H1 (cell line): ENCODE data around the gene SLC2A8. TPM values are rescaled to one million over a fixed set of nuclear protein-coding genes. Genes with fewer than 3 reads are reported as not detected.

Experiments
- CTCF ChIA-PET: fragments of 300-600 bp; sonication (Branson Sonifier 250); formaldehyde crosslinking; loops from one replicate; lab custom pipeline; 2021; ENCODE audit not compliant: partially characterized antibody; lab: Charles Lee
- POLR2A ChIA-PET: fragments of 300-600 bp; sonication (Branson Sonifier 250); formaldehyde crosslinking; loops from one replicate; lab custom pipeline; 2021; ENCODE audit warnings: inconsistent platforms; ENCODE audit not compliant: partially characterized antibody; lab: Charles Lee
- DNase-seq, 2 experiments: peaks; one replicate each; pipeline versions ENCODE4 v3.0.0 to v3.0.0-alpha.2; 2010 to 2022; ENCODE audit warnings: low spot score in 2 of 2, low read depth in 1 of 2, mixed read lengths in 1 of 2
- FAIRE-seq: peaks from 2 replicates; lab custom pipeline; 2011; peaks lifted over from hg19 to GRCh38; lab: Jason Lieb, UNC
- H2AFZ ChIP-seq: 2 replicates; pipeline ENCODE4 v1.8.1; 2012; ENCODE audit warnings: low read length, inconsistent platforms
- H2AK5ac ChIP-seq: 2 replicates; pipeline ENCODE4 v1.6.1; 2013; ENCODE audit warnings: low read depth, low read length
- H2BK120ac ChIP-seq: replicated peaks from 2 replicates; pipeline ENCODE3; 2013; ENCODE audit warnings: low read depth, low read length, inconsistent platforms
- H2BK12ac ChIP-seq: 2 replicates; pipeline ENCODE4 v1.6.1; 2013; ENCODE audit warnings: low read depth, low read length
- H2BK15ac ChIP-seq: 2 replicates; pipeline ENCODE4 v1.6.1; 2013; ENCODE audit warnings: low read length
- H2BK20ac ChIP-seq: 2 replicates; pipeline ENCODE4 v1.6.1; 2013; ENCODE audit warnings: low read length
- H2BK5ac ChIP-seq: 2 replicates; pipeline ENCODE4 v1.6.1; 2013; ENCODE audit warnings: low read depth, low read length
- H3K14ac ChIP-seq: 2 replicates; pipeline ENCODE4 v1.6.1; 2013; ENCODE audit warnings: inconsistent platforms; ENCODE audit not compliant: insufficient read length
- H3K18ac ChIP-seq: 2 replicates; pipeline ENCODE4 v1.6.1; 2013; ENCODE audit warnings: low read length; ENCODE audit errors: extremely low read depth
- H3K23ac ChIP-seq: 2 replicates; pipeline ENCODE4 v1.6.1; 2013; ENCODE audit warnings: inconsistent platforms; ENCODE audit not compliant: insufficient read length
- H3K23me2 ChIP-seq: 2 replicates; pipeline ENCODE4 v1.6.1; 2013; ENCODE audit warnings: low read depth, low read length
- H3K27ac ChIP-seq: 2 replicates; pipeline ENCODE4 v1.6.1; 2011; ENCODE audit warnings: low read depth, low read length, inconsistent platforms
- H3K27me3 ChIP-seq, 4 experiments: replicated peaks in 1 of 4; 1 replicate in 1 of 4; 2 replicates in 3 of 4; pipeline versions ENCODE4 v1.6.1 to v1.8.1; 2011 to 2013; ENCODE audit warnings: low read length in 3 of 4, mild to moderate bottlenecking in 3 of 4, inconsistent platforms in 2 of 4, mixed read lengths in 2 of 4, moderate library complexity in 1 of 4; ENCODE audit not compliant: control insufficient read depth in 3 of 4, insufficient read depth in 3 of 4; ENCODE audit errors: extremely low read depth in 1 of 4
- H3K36me3 ChIP-seq, 4 experiments: 2 replicates each; pipeline versions ENCODE4 v1.6.1 to v1.8.1; 2011 to 2013; ENCODE audit warnings: mild to moderate bottlenecking in 4 of 4, low read length in 3 of 4, moderate library complexity in 2 of 4, control low read depth in 1 of 4, inconsistent platforms in 1 of 4; ENCODE audit not compliant: insufficient read depth in 4 of 4, control insufficient read depth in 2 of 4
- H3K4ac ChIP-seq: replicated peaks from 2 replicates; pipeline ENCODE3; 2013; ENCODE audit warnings: low read length, low read depth, mixed read lengths, inconsistent platforms; ENCODE audit not compliant: insufficient read length
- H3K4me1 ChIP-seq, 4 experiments: replicated peaks in 1 of 4; 1 replicate in 1 of 4; 2 replicates in 3 of 4; pipeline versions ENCODE4 v1.6.1 to v1.8.1; 2011 to 2013; ENCODE audit warnings: low read length in 3 of 4, inconsistent platforms in 2 of 4, mixed read lengths in 1 of 4; ENCODE audit not compliant: insufficient read depth in 4 of 4, control insufficient read depth in 3 of 4
- H3K4me2 ChIP-seq, 2 experiments: 2 replicates each; pipeline versions ENCODE4 v1.6.1 to v1.8.1; 2011 to 2013; ENCODE audit warnings: low read depth in 2 of 2, low read length in 2 of 2, control low read depth in 1 of 2, inconsistent platforms in 1 of 2, mild to moderate bottlenecking in 1 of 2; ENCODE audit not compliant: insufficient read depth in 1 of 2
- H3K4me3 ChIP-seq, 4 experiments: fragments of 200-600, 300-600 bp in 1 of 4; sonication (generic), shearing (Covaris generic), sonication (Bioruptor Twin) in 1 of 4; 2 replicates each; pipeline versions ENCODE4 v1.5.1 to v1.8.1; 2011 to 2016; ENCODE audit warnings: low read length in 4 of 4, low read depth in 3 of 4, control low read depth in 2 of 4, inconsistent platforms in 2 of 4, mild to moderate bottlenecking in 2 of 4, mixed read lengths in 1 of 4, moderate library complexity in 1 of 4; ENCODE audit not compliant: insufficient read depth in 2 of 4; ENCODE audit errors: extremely low read depth in 1 of 4
- H3K56ac ChIP-seq: replicated peaks from 2 replicates; pipeline ENCODE3; 2013; ENCODE audit warnings: low read depth, mild to moderate bottlenecking, mixed read lengths, low read length, inconsistent platforms; ENCODE audit not compliant: insufficient read length
- H3K79me1 ChIP-seq: 2 replicates; pipeline ENCODE4 v1.6.1; 2013; ENCODE audit warnings: low read depth, low read length, control low read depth
- H3K79me2 ChIP-seq, 2 experiments: 2 replicates each; pipeline versions ENCODE4 v1.6.1 to v1.8.1; 2012 to 2013; ENCODE audit warnings: low read length in 2 of 2, mild to moderate bottlenecking in 2 of 2, inconsistent platforms in 1 of 2; ENCODE audit not compliant: insufficient read depth in 2 of 2, control insufficient read depth in 1 of 2
- H3K9ac ChIP-seq, 4 experiments: replicated peaks in 1 of 4; 1 replicate in 1 of 4; 2 replicates in 3 of 4; pipeline versions ENCODE4 v1.6.1 to v1.8.1; 2011 to 2013; ENCODE audit warnings: low read depth in 3 of 4, low read length in 3 of 4, control low read depth in 2 of 4, mild to moderate bottlenecking in 2 of 4, moderate library complexity in 2 of 4, inconsistent platforms in 1 of 4; ENCODE audit errors: extremely low read depth in 1 of 4
- H3K9me3 ChIP-seq, 2 experiments: 2 replicates each; pipeline versions ENCODE4 v1.6.1 to v1.8.1; 2012 to 2013; ENCODE audit warnings: mild to moderate bottlenecking in 2 of 2, moderate library complexity in 2 of 2, control low read depth in 1 of 2, inconsistent platforms in 1 of 2, low read depth in 1 of 2, low read length in 1 of 2, mixed read lengths in 1 of 2; ENCODE audit not compliant: insufficient read depth in 2 of 2
- H4K20me1 ChIP-seq, 2 experiments: replicated peaks in 1 of 2; 2 replicates each; pipeline versions ENCODE3 to v1.8.1; 2011 to 2013; ENCODE audit warnings: inconsistent platforms in 2 of 2, low read length in 2 of 2, mild to moderate bottlenecking in 1 of 2; ENCODE audit not compliant: insufficient read depth in 2 of 2, control insufficient read depth in 1 of 2
- H4K5ac ChIP-seq: 2 replicates; pipeline ENCODE4 v1.6.1; 2013; ENCODE audit warnings: low read length, low read depth, mixed read lengths, inconsistent platforms; ENCODE audit not compliant: insufficient read length
- H4K8ac ChIP-seq: 2 replicates; pipeline ENCODE4 v1.8.0; 2013; ENCODE audit warnings: mild to moderate bottlenecking, moderate library complexity, low read length, inconsistent platforms; ENCODE audit not compliant: insufficient read depth; ENCODE audit errors: extremely low read depth
- H4K91ac ChIP-seq: replicated peaks from 2 replicates; pipeline ENCODE3; 2013; ENCODE audit warnings: low read length, mixed read lengths, inconsistent platforms; ENCODE audit not compliant: insufficient read length
- BACH1 ChIP-seq: IDR thresholded peaks from 2 replicates; pipeline ENCODE4 v1.6.1; 2012; ENCODE audit warnings: low read length, improper control_type of control experiment
- E2F6 ChIP-seq: IDR thresholded peaks from 2 replicates; pipeline ENCODE4 v1.6.1; 2012; ENCODE audit warnings: inconsistent platforms
- EGR1 ChIP-seq: IDR thresholded peaks from 2 replicates; pipeline ENCODE4 v1.6.1; 2011; ENCODE audit warnings: low read depth, low read length, borderline replicate concordance
- EP300 ChIP-seq, 2 experiments: IDR thresholded peaks; 1 replicate in 1 of 2; 2 replicates in 1 of 2; pipeline ENCODE4 v1.6.1; 2011 to 2012; ENCODE audit warnings: low read depth in 2 of 2, low read length in 2 of 2, mild to moderate bottlenecking in 2 of 2, borderline replicate concordance in 1 of 2, inconsistent platforms in 1 of 2, moderate library complexity in 1 of 2
- HDAC6 ChIP-seq: IDR thresholded peaks from one replicate; pipeline ENCODE4 v1.7.1; 2012; ENCODE audit warnings: low read depth, mild to moderate bottlenecking, inconsistent platforms, low read length, moderate library complexity
- POU5F1 ChIP-seq: IDR thresholded peaks from 2 replicates; pipeline ENCODE4 v1.6.1; 2011; ENCODE audit warnings: low read depth, mild to moderate bottlenecking, low read length, moderate library complexity
- RAD21 ChIP-seq, 2 experiments: IDR thresholded peaks in 1 of 2; conservative IDR thresholded peaks in 1 of 2; 2 replicates each; pipeline ENCODE4 v1.6.1; 2011; ENCODE audit warnings: low read depth in 2 of 2, low read length in 2 of 2, improper control_type of control experiment in 1 of 2, inconsistent platforms in 1 of 2, mild to moderate bottlenecking in 1 of 2, moderate library complexity in 1 of 2
- SIN3A ChIP-seq, 2 experiments: IDR thresholded peaks in 1 of 2; conservative IDR thresholded peaks in 1 of 2; 2 replicates each; pipeline ENCODE4 v1.6.1; 2011 to 2012; ENCODE audit warnings: low read length in 2 of 2, improper control_type of control experiment in 1 of 2, low read depth in 1 of 2, mild to moderate bottlenecking in 1 of 2
- TCF12 ChIP-seq: IDR thresholded peaks from 2 replicates; pipeline ENCODE4 v1.6.1; 2011; ENCODE audit warnings: low read depth, mild to moderate bottlenecking, low read length
- USF2 ChIP-seq: IDR thresholded peaks from 2 replicates; pipeline ENCODE4 v1.6.1; 2011; ENCODE audit warnings: low read length, improper control_type of control experiment
- ZNF274 ChIP-seq: IDR thresholded peaks from 2 replicates; pipeline ENCODE4 v1.7.0; 2012; ENCODE audit warnings: low read length, borderline replicate concordance; ENCODE audit errors: extremely low read depth
- WGBS, 2 experiments: shearing (Covaris generic) in 1 of 2; methylation state at CpG; one replicate each; pipeline versions ENCODE4 v1.1.6 to v1.1.7; 2013 to 2015; ENCODE audit warnings: low lambda C conversion rate in 2 of 2, mixed read lengths in 2 of 2, inconsistent platforms in 1 of 2, low coverage in 1 of 2, missing lambda C conversion rate in 1 of 2; ENCODE audit not compliant: insufficient replicate concordance in 2 of 2, insufficient coverage in 1 of 2, insufficient read length in 1 of 2; ENCODE audit errors: extremely low coverage in 1 of 2, missing lambda C conversion rate in 1 of 2; 5-methylcytosine and 5-hydroxymethylcytosine counted together
- polyA plus RNA-seq, 7 experiments: library from polyadenylated mRNA; depleted of rRNA in 3 of 7; stranded (reverse) in 5 of 7; unstranded in 2 of 7; fragments of >200 nt in 5 of 7; fragments of 200-250 nt in 2 of 7; gene quantifications; 1 replicate in 5 of 7; 2 replicates in 1 of 7; 4 replicates in 1 of 7; pipeline versions ENCODE4 v1.2.1 to v1.2.3, GENCODE V29; 2011 to 2013; ENCODE audit warnings: missing spikeins in 2 of 7, mixed read lengths in 2 of 7
- total RNA-seq: library from RNA; stranded (reverse); fragmentation: NEBNext Ultra II Directional; extraction: Animal tissue kit (Norgen Biotek cat#: 25700); gene quantifications from 2 replicates; pipeline ENCODE4 v1.2.1, GENCODE V29; 2021

The SLC2A8 gene
- total and polyA plus RNA-seq, 2 of the 8 experiments (the other 6 are each of a cell fraction or from before 2014, with no cell fraction given) = 24.6 to 36.4 TPM

DNA sequence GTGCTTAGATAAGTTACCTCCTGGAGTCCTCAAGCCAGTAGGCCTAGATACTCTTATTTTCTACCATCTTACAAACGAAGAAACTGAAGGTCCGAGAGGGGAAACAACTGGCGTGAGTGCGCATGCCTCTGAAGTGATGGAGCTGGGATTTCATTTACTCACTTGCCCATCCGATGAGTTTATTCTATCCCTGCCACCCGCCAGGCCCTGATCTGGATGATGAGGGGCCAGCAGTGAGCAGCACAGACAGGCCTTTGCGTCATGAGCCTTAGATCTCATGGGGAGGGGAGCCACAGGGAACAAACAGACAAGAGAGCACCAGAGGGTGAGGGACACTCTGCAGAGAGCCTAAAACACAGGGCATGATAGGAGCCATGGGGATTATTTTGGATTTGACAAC lies 34.1 kb upstream of the SLC2A8 start:
- WGBS, 2 experiments = 92% methylated on average over 7 of the region's 7 CpGs; no CpG with 5 or more reads in 1 of the 2 experiments
- Histone ChIP-seq H2BK12ac (no peak overlapping the region), H2BK15ac (no peak overlapping the region), H3K18ac (no peak overlapping the region), H3K79me2 (no peaks in the 10 kb centered on the region), H4K8ac (peak overlapping the region; percentile 8; the same call in 1 of the 2 replicates), H3K4me1 (peaks cover 0 to 2% (median 0%) of the 10 kb centered on the region in 4 experiments; a peak in 2 of 7 replicates), H3K9ac (no peak overlapping the region), H3K4ac (no peak overlapping the region), H3K56ac (no peak overlapping the region), H4K20me1 (no peaks in the 10 kb centered on the region), H3K4me2 (no peak overlapping the region), H3K27me3 (no peaks in the 10 kb centered on the region), H3K23me2 (no peaks in the 10 kb centered on the region), H3K14ac (no peak overlapping the region), H3K4me3 (no peak overlapping the region), H2BK120ac (no peak overlapping the region), H3K23ac (no peak overlapping the region), H4K91ac (no peak overlapping the region), H2AK5ac (no peak overlapping the region), H3K27ac (no peak overlapping the region), H3K9me3 (no peaks in the 10 kb centered on the region), H4K5ac (no peak overlapping the region), H2BK5ac (no peak overlapping the region), H2BK20ac (no peak overlapping the region), H2AFZ (no peak overlapping the region), H3K36me3 (no peaks in the 10 kb centered on the region), H3K79me1 (no peaks in the 10 kb centered on the region)
- ChIA-PET CTCF (interaction anchor here (0.7 to 2.0 kb wide), 4 partner anchors 30 to 55 kb away, joined by 3 to 6 read pairs (median 4); no protein-coding TSS in a partner anchor), POLR2A (interaction anchor here (0.9 to 1.4 kb wide), 2 partner anchors 87 to 427 kb away, joined by 3 to 4 read pairs; no protein-coding TSS in a partner anchor)
- no peak for DNase-seq
- FAIRE-seq = no peak
- TF ChIP-seq HDAC6 (no peak), TCF12 (no peak), POU5F1 (no peak), EGR1 (no peak), EP300 (IDR thresholded peaks at IDR 0.05; ENCODE audit: borderline replicate concordance in 1 of 2, low read depth in 2 of 2, low read length in 2 of 2) (no peak), RAD21 (IDR thresholded peaks at IDR 0.05 in 1 of 2, conservative IDR thresholded peaks at IDR 0.05 in 1 of 2; ENCODE audit: low read depth in 2 of 2, low read length in 2 of 2) (no peak), SIN3A (conservative IDR thresholded peaks at IDR 0.05 in 1 of 2, IDR thresholded peaks at IDR 0.05 in 1 of 2; ENCODE audit: low read depth in 1 of 2, low read length in 2 of 2) (no peak), E2F6 (no peak), ZNF274 (no peak), BACH1 (no peak), USF2 (no peak)
